Urinary bladder (tissue), 4 donors: Measurements from ENCODE around the gene GDF10. TPM values are rescaled to one million over a fixed set of nuclear protein-coding genes. Genes with fewer than 3 reads are reported as not detected.

Source experiments
- DNase-seq: peaks from one replicate; pipeline ENCODE4 v3.0.0-alpha.2; 2015; ENCODE audit errors: extremely low spot score
- H3K27ac ChIP-seq: one replicate; pipeline ENCODE4 v1.5.1; 2013; ENCODE audit warnings: low read depth, mild to moderate bottlenecking, moderate library complexity
- H3K36me3 ChIP-seq: one replicate; pipeline ENCODE4 v1.6.1; 2013; ENCODE audit warnings: mild to moderate bottlenecking, moderate library complexity; ENCODE audit not compliant: insufficient read depth
- H3K4me1 ChIP-seq: one replicate; pipeline ENCODE4 v1.6.1; 2013; ENCODE audit warnings: mild to moderate bottlenecking, moderate library complexity; ENCODE audit not compliant: insufficient read depth
- H3K4me3 ChIP-seq: one replicate; pipeline ENCODE4 v1.5.1; 2013; ENCODE audit warnings: low read depth, low read length
- WGBS: extraction: QIAGEN DNeasy Blood & Tissue Kit; methylation state at CpG from one replicate; pipeline ENCODE4 v1.1.7; 2013; 5-methylcytosine and 5-hydroxymethylcytosine counted together
- polyA plus RNA-seq: library from polyadenylated mRNA; stranded (reverse); fragments of 200-250 nt; gene quantifications from one replicate; pipeline ENCODE4 v1.2.3, GENCODE V29; 2013
- total RNA-seq: library from RNA; depleted of rRNA; stranded (reverse); fragments of >200 nt; gene quantifications from one replicate; pipeline ENCODE4 v1.2.3, GENCODE V29; 2014
- donor health status: healthy with polysubstance abuse.
- donor health status: healthy.

The GDF10 gene
- total and polyA plus RNA-seq, 2 donors, result 1.8 to 7.8 TPM

- WGBS, result 95% methylated on average over 12 of the region's 12 CpGs
- Histone ChIP-seq H3K4me3 (no peak overlapping the region), H3K36me3 (no peaks in the 10 kb centered on the region), H3K4me1 (no peaks in the 10 kb centered on the region), H3K27ac (no peak overlapping the region)
- no peak for DNase-seq
Observed at GRCh38 chr10:47357131-47357582, 57.2 kb downstream of the GDF10 start.

GRCh38 chr10:47357911-47358310 is 57.9 kb downstream of the GDF10 start:
- DNase-seq, result no peak
- WGBS, result 95% methylated on average over 3 of the region's 3 CpGs
- H3K36me3 ChIP-seq, result no peaks in the 10 kb centered on the region

GRCh38 chr10:47358457-47358856 is 58.5 kb downstream of the GDF10 start:
- Histone ChIP-seq H3K4me1 (no peaks in the 10 kb centered on the region), H3K27ac (no peak overlapping the region), H3K36me3 (no peaks in the 10 kb centered on the region), H3K4me3 (no peak overlapping the region)
- 87% methylated on average over 3 of the region's 3 CpGs for WGBS
- no peak for DNase-seq

More at GRCh38 chr10:47357911-47358310, 57.9 kb downstream of the GDF10 start:
- Histone ChIP-seq H3K4me1 (no peaks in the 10 kb centered on the region), H3K27ac (no peak overlapping the region), H3K4me3 (no peak overlapping the region)

- Histone ChIP-seq H3K4me1 (no peaks in the 10 kb centered on the region), H3K36me3 (no peaks in the 10 kb centered on the region), H3K27ac (no peak overlapping the region), H3K4me3 (no peak overlapping the region)
- 95% methylated on average over 2 of the region's 2 CpGs for WGBS
- DNase-seq, result no peak
Observed at GRCh38 chr10:47359101-47359500, 59.1 kb downstream of the GDF10 start.

- no peak for DNase-seq
- no peaks in the 10 kb centered on the region for H3K36me3 ChIP-seq
- 82% methylated on average over 4 of the region's 4 CpGs for WGBS
- no peak overlapping the region for H3K27ac ChIP-seq
- no peak overlapping the region for H3K4me3 ChIP-seq
- no peaks in the 10 kb centered on the region for H3K4me1 ChIP-seq
Observed at GRCh38 chr10:47359626-47360418, 59.8 kb downstream of the GDF10 start.

- no peaks in the 10 kb centered on the region for H3K36me3 ChIP-seq
- H3K4me3 ChIP-seq, result no peak overlapping the region
- H3K4me1 ChIP-seq, result no peaks in the 10 kb centered on the region
- WGBS, result 80% methylated on average over 14 of the region's 14 CpGs
- DNase-seq, result no peak
- H3K27ac ChIP-seq, result no peak overlapping the region
Observed at GRCh38 chr10:47360419-47361040, 60.5 kb downstream of the GDF10 start.

GRCh38 chr10:47361293-47361692 is 61.3 kb downstream of the GDF10 start:
- Histone ChIP-seq H3K4me3 (no peak overlapping the region), H3K4me1 (no peaks in the 10 kb centered on the region), H3K36me3 (no peaks in the 10 kb centered on the region), H3K27ac (no peak overlapping the region)
- WGBS, result 60% methylated on average over 9 of the region's 9 CpGs
- no peak for DNase-seq

GRCh38 chr10:47362199-47362598 is 62.2 kb downstream of the GDF10 start:
- Histone ChIP-seq H3K36me3 (no peaks in the 10 kb centered on the region), H3K4me3 (no peak overlapping the region), H3K27ac (no peak overlapping the region), H3K4me1 (no peaks in the 10 kb centered on the region)
- WGBS, result 90% methylated on average over 3 of the region's 3 CpGs
- DNase-seq, result no peak

Other genes with a start within 250 kb of the GDF10 start
- gene GDF2, start 22.3 kb downstream of the GDF10 start, total RNA-seq, result not detected
- not detected for gene GDF2, start 22.3 kb downstream of the GDF10 start, polyA plus RNA-seq
- not detected for gene RBP3, start 48.2 kb downstream of the GDF10 start, total RNA-seq
- not detected for gene RBP3, start 48.2 kb downstream of the GDF10 start, polyA plus RNA-seq
- gene ZNF488, start 84.1 kb downstream of the GDF10 start, total RNA-seq, result 0.63 TPM
- gene ZNF488, start 84.1 kb downstream of the GDF10 start, polyA plus RNA-seq, result 0.41 TPM
- 7.7 TPM for gene ANXA8, start 183.9 kb downstream of the GDF10 start, total RNA-seq
- gene ANXA8, start 183.9 kb downstream of the GDF10 start, polyA plus RNA-seq, result 14.3 TPM
- not detected for gene FAM25G, start 191.5 kb downstream of the GDF10 start, total RNA-seq
- gene FAM25G, start 191.5 kb downstream of the GDF10 start, polyA plus RNA-seq, result not detected
- 7.6 TPM for gene AGAP9, start 223.4 kb downstream of the GDF10 start, total RNA-seq
- gene AGAP9, start 223.4 kb downstream of the GDF10 start, polyA plus RNA-seq, result 4.8 TPM